Neural progenitor cell (in vitro differentiated cells): ENCODE data around the gene CNOT11.

ENCODE experiments used
- EZH2 ChIP-seq: fragments of 200-600 bp; sonication (generic); IDR thresholded peaks from 2 replicates; pipeline ENCODE4 v1.6.1; 2017; ENCODE audit warnings: antibody characterized with exemption, mild to moderate bottlenecking, moderate library complexity
- TF ChIP-seq, protein P1 (sequence below): fragments of 200-600 bp; sonication (generic); IDR thresholded peaks from 2 replicates; pipeline ENCODE4 v1.5.1; 2017; ENCODE audit warnings: antibody characterized with exemption, mild to moderate bottlenecking

DNA sequence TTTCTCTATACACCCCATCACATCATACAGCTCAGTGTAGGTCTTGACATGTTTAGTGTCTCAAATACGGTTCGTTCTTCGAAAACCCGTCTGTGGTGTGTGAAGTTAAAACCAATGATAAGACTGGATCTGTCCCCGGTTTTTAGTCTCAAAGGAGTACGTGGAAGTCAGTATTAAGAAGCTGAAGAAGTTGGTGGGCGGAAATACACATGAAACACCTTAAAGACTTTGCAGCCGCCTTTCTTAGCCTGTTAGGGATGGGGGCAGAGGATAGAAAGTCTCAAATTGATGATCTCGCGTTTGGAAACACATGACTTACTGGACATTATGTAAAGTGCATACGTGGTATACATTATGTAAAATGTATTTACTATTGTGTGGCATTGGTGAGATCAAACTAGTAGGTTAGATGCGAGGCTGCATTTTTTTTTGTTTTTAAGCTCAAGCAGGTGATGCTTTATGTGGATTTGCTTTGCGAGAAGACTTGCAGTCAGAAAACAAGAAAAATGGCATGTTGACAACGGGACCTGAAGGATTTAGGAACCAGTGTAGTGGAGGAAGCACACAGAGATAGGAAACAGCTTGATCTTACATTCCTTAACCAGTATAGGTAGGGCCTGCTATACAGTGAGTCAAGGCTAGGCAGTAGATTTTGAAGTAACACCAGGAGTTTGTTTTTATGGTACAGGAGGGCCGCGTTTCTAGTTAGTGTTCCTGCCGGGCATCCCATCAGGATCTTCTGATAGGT is 1.2 kb downstream of the CNOT11 start:
- TF ChIP-seq, protein P1, sequence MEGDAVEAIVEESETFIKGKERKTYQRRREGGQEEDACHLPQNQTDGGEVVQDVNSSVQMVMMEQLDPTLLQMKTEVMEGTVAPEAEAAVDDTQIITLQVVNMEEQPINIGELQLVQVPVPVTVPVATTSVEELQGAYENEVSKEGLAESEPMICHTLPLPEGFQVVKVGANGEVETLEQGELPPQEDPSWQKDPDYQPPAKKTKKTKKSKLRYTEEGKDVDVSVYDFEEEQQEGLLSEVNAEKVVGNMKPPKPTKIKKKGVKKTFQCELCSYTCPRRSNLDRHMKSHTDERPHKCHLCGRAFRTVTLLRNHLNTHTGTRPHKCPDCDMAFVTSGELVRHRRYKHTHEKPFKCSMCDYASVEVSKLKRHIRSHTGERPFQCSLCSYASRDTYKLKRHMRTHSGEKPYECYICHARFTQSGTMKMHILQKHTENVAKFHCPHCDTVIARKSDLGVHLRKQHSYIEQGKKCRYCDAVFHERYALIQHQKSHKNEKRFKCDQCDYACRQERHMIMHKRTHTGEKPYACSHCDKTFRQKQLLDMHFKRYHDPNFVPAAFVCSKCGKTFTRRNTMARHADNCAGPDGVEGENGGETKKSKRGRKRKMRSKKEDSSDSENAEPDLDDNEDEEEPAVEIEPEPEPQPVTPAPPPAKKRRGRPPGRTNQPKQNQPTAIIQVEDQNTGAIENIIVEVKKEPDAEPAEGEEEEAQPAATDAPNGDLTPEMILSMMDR = no peak
- no peak for TF ChIP-seq EZH2
